Panc1 (cell line): ENCODE data around the gene REC114. TPM values are rescaled to one million over a fixed set of nuclear protein-coding genes. Genes with fewer than 3 reads are reported as not detected.

Source experiments
- ATAC-seq: fragments of 200-7000 bp; cut with Tn5 transposase; 2 replicates; pipeline ENCODE4 v1.9.1; 2020; ENCODE audit warnings: mild to moderate bottlenecking, moderate library complexity
- BruUV-seq: library from RNA; stranded (reverse); fragments of 400-500 nt; replicated peaks from 2 replicates; lab custom pipeline; 2021; lab: Mats Ljungman, UMichigan
- CTCF ChIA-PET: fragments of 300-600 bp; sonication (Branson Sonifier 250); formaldehyde crosslinking; loops from one replicate; lab custom pipeline; 2022; ENCODE audit warnings: antibody characterized with exemption; lab: Charles Lee
- POLR2A ChIA-PET: fragments of 300-600 bp; sonication (Branson Sonifier 250); formaldehyde crosslinking; loops from one replicate; lab custom pipeline; 2022; ENCODE audit warnings: antibody characterized with exemption; lab: Charles Lee
- DNase-seq: peaks from one replicate; pipeline ENCODE4 v3.0.0-alpha.2; 2010; ENCODE audit warnings: low read depth, low spot score
- H3K27ac ChIP-seq: 2 replicates; pipeline ENCODE4 v1.5.1; 2011; ENCODE audit warnings: mild to moderate bottlenecking, low read length, inconsistent platforms
- H3K27me3 ChIP-seq: fragments of 200-500 bp; sonication (Bioruptor generic); 2 replicates; pipeline ENCODE4 v1.6.0; 2014; ENCODE audit warnings: low read length, inconsistent platforms; ENCODE audit not compliant: control insufficient read depth, insufficient read depth
- H3K36me3 ChIP-seq: fragments of 200-500 bp; sonication (Bioruptor generic); 2 replicates; pipeline ENCODE4 v1.5.1; 2014; ENCODE audit warnings: inconsistent platforms, mild to moderate bottlenecking, low read length, moderate library complexity; ENCODE audit not compliant: control insufficient read depth, insufficient read depth
- H3K4me1 ChIP-seq: 2 replicates; pipeline ENCODE4 v1.5.1; 2011; ENCODE audit warnings: inconsistent platforms, mild to moderate bottlenecking, low read length, moderate library complexity; ENCODE audit not compliant: control insufficient read depth, insufficient read depth
- H3K4me3 ChIP-seq, 2 experiments: 2 replicates each; pipeline ENCODE4 v1.5.1; 2011 to 2012; ENCODE audit warnings: low read depth in 2 of 2, low read length in 2 of 2, mild to moderate bottlenecking in 2 of 2, inconsistent platforms in 1 of 2, moderate library complexity in 1 of 2
- H3K9me3 ChIP-seq: fragments of 200-500 bp; sonication (Bioruptor generic); 2 replicates; pipeline ENCODE4 v1.5.1; 2014; ENCODE audit warnings: low read depth, mild to moderate bottlenecking, inconsistent platforms, low read length, moderate library complexity; ENCODE audit not compliant: control insufficient read depth, insufficient read depth
- CTCF ChIP-seq: fragments of 450-650 bp; IDR thresholded peaks from 2 replicates; pipeline ENCODE4 v1.5.1; 2017; ENCODE audit warnings: mild to moderate bottlenecking
- POLR2AphosphoS5 ChIP-seq: IDR thresholded peaks from 2 replicates; pipeline ENCODE4 v1.6.1; 2012; ENCODE audit warnings: mild to moderate bottlenecking, low read depth, low read length, moderate library complexity
- REST ChIP-seq, 2 experiments: IDR thresholded peaks; 2 replicates each; pipeline ENCODE4 v1.6.1; 2011 to 2012; ENCODE audit warnings: low read depth in 2 of 2, control low read depth in 1 of 2, low read length in 1 of 2, mild to moderate bottlenecking in 1 of 2, moderate library complexity in 1 of 2; ENCODE audit not compliant: insufficient read depth in 1 of 2
- SIN3A ChIP-seq: IDR thresholded peaks from 2 replicates; pipeline ENCODE4 v1.6.1; 2012; ENCODE audit warnings: low read depth, mild to moderate bottlenecking, low read length, moderate library complexity, borderline replicate concordance; ENCODE audit not compliant: insufficient read depth
- in situ Hi-C: cut with HindIII; loops from 2 replicates; pipeline ENCODE4 v1.10.0; 2016; ENCODE audit warnings: low sequenced_read_pairs, low pct_unique_long_range_greater_than_20kb
- intact Hi-C: fragments of 100-400 bp; cut with micrococcal nuclease; formaldehyde crosslinking; loops from one replicate; pipeline ENCODE4 v1.10.0; 2022; ENCODE audit not compliant: unreplicated experiment
- total RNA-seq: library from RNA; stranded (reverse); gene quantifications from one replicate; pipeline ENCODE4 v1.2.1, GENCODE V29; 2021; ENCODE audit not compliant: unreplicated experiment

REC114 gene
- total RNA-seq, 1 experiment from 2014 or later = not detected

GRCh38 chr15:73564255-73564654, 121.3 kb downstream of the REC114 start:
- intact Hi-C loops (no loop called here), in situ Hi-C loops (no loop called here)
- CTCF ChIA-PET = no interaction called here

GRCh38 chr15:73567020-73567419, 124.1 kb downstream of the REC114 start:
- ATAC-seq (no peak), DNase-seq (no peak)
- BruUV-seq = no TSS peak
- POLR2A ChIA-PET = no interaction called here
- intact Hi-C loops = no loop called here
- Histone ChIP-seq H3K27ac (no peak overlapping the region), H3K4me3 (no peak overlapping the region), H3K27me3 (no peaks in the 10 kb centered on the region), H3K4me1 (no peaks in the 10 kb centered on the region), H3K36me3 (peaks cover 11% of the 10 kb centered on the region; the same call in 1 of the 2 replicates), H3K9me3 (no peaks in the 10 kb centered on the region)
- TF ChIP-seq CTCF (no peak), SIN3A (no peak), REST (IDR thresholded peaks at IDR 0.05; ENCODE audit: insufficient read depth in 1 of 2, low read depth in 2 of 2, low read length in 1 of 2) (no peak), POLR2AphosphoS5 (no peak)
- CTCF ChIA-PET = interaction anchor here (0.6 kb wide), 1 partner anchor 268 kb away, joined by 7 read pairs; no protein-coding TSS in a partner anchor
- in situ Hi-C loops = no loop called here

More at GRCh38 chr15:73564255-73564654, 121.3 kb downstream of the REC114 start:
- no peaks in the 10 kb centered on the region for H3K4me1 ChIP-seq
- POLR2A ChIA-PET = no interaction called here
- H3K27ac ChIP-seq = no peak overlapping the region
- BruUV-seq = no TSS peak
- peaks cover 16% of the 10 kb centered on the region; the same call in 1 of the 2 replicates for H3K36me3 ChIP-seq
- H3K9me3 ChIP-seq = no peaks in the 10 kb centered on the region
- DNase-seq (no peak), ATAC-seq (no peak)
- H3K27me3 ChIP-seq = no peaks in the 10 kb centered on the region
- no peak overlapping the region for H3K4me3 ChIP-seq
- TF ChIP-seq SIN3A (no peak), CTCF (no peak)
